ENCODE measurements around the gene CDK5R2.
"Not testable (repeated sequence)": the region's sequence is repeated elsewhere in the genome, so short reads cannot be mapped to it uniquely, and the experiment has no call there.

The CDK5R2 gene

GRCh38 chr2:218959141-218959731 lies at the start of gene CDK5R2:
TSS of gene CDK5R2 (plus strand) at chr2:218959666. CDS start at chr2:218959821, 155 bp downstream.
- no peak for DNase-seq (ENCODE audit: low spot score)

- DNase-seq (ENCODE audit: low spot score) = no peak
Observed at GRCh38 chr2:218910741-218911140, 48.7 kb upstream of the CDK5R2 start.

DNA sequence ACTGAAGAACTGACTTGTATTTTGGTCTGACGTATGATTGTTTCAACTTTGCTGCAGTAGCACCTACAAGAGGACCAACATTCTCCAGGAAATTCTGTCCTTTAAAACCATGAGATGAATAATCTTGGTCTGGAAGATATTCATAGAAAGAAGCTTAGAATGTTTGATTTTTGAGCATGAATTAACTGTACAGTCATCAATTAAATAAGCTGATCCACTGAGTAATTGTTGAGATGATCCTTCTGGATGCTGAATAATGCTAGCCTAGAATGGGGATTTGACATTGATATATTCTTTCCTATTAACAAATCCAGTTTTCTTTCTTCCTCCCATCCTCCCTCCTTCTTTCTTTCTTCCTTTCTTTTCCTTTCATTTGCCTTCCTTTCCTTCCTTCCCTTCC lies 39.0 kb upstream of the CDK5R2 start:
- no peak for DNase-seq (ENCODE audit: low spot score)

DNA sequence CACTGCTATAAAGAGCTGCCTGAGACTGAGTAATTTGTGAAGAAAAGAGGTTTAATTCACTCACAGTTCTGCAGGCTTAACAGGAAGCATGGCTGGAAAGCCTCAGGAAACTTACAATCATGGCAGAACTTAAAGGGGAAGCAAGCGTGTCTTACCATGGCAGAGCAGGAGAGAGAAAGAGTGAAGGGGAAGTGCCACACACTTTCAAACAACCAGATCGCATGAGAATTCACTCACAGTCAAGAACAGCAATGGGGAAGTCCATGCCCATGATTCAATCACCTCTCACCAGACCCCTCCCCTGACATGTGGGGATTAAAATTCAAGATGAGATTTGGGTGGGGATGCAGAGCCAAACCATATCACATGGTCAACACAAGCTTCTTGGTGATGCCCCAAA lies 34.7 kb upstream of the CDK5R2 start:
- DNase-seq (ENCODE audit: low spot score) = no peak

GRCh38 chr2:218925434-218925833 lies 34.0 kb upstream of the CDK5R2 start:
- DNase-seq (ENCODE audit: low spot score) = no peak

GRCh38 chr2:218927422-218927821 lies 32.0 kb upstream of the CDK5R2 start:
- no peak for DNase-seq (ENCODE audit: low spot score)

- DNase-seq (ENCODE audit: low spot score) = no peak
Observed at GRCh38 chr2:218927876-218928275, 31.6 kb upstream of the CDK5R2 start.

DNA sequence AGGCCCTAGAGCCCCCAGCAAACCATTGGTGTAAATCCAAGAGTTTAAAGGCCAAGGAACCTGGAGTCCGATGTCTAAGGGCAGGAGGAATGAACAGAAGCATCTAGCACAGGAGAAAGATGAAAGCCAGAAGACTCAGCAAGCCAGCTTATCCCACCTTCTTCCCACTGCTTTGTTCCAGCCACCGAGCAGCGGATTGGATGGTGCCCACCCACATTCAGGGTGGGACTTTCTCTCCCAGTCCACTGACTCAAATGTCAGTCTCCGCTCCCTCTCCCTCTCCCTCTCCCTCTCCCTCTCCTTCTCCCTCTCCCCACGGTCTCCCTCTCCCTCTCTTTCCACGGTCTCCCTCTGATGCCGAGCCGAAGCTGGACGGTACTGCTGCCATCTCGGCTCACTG lies 29.0 kb upstream of the CDK5R2 start:
- not testable (repeated sequence) for DNase-seq (ENCODE audit: low spot score)

GRCh38 chr2:218931751-218932150 lies 27.7 kb upstream of the CDK5R2 start:
- DNase-seq (ENCODE audit: low spot score) = not testable (repeated sequence)

- no peak for DNase-seq (ENCODE audit: low spot score)
Observed at GRCh38 chr2:218944759-218945404, 14.6 kb upstream of the CDK5R2 start.

- DNase-seq (ENCODE audit: low spot score) = no peak
Observed at GRCh38 chr2:218946621-218947020, 12.8 kb upstream of the CDK5R2 start.

DNA sequence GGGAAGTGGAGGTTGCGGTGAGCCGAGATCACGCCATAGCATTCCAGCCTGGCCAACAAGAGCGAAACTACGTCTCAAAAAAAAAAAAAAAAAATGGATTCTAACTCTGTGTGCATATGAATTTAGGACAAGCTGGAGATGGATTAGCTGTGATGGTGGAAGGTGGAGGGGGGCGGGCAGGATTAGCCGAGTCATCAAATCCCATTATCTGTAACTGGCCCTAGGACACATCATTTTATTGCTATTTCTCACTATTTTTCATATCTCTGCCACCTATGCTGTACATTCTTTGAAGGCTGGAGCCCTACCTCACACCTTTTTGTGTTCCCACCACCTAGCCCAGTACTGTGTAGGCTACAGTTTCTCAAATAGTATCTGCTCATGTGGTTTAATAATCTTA lies 7.3 kb upstream of the CDK5R2 start:
- no peak for DNase-seq (ENCODE audit: low spot score)

- DNase-seq (ENCODE audit: low spot score) = no peak
Observed at GRCh38 chr2:218953366-218953954, 6.0 kb upstream of the CDK5R2 start.

DNA sequence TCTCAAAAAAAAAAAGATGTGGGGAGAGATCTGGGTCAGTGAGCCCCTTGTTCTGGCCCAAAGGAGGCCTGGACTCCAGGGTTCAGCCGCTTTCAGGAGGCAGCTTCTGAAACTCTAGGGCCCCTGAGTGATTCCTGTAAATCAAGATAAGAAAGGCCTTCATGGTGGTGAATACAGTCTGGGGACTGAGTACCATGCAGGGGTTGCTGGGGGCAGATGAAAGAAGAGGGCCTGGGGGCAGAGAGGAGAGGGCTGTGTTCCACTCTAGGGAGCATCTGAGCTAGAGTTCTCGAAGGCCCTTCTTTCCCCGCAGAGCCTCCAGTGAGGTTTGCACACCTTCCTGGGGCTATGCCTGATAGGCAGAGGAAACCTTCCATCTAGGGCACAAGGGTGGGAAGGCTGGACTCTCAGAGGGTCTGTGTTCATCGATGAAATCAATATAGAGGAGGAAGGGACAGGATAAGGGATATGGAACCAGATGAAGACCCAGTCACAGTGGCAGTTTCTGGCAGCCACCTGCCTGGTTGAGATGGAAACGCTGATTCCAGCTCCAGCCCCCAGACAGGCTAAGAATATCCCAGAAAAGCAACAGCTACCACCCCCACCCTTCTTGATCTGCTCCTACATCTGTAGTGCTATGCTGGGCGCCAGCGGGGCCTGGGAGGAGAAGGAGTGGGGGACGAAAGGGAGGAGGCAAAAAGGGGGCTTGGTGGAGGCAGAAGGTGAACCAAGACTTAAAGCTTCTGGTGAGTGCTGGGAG lies 4.7 kb upstream of the CDK5R2 start:
- no peak for DNase-seq (ENCODE audit: low spot score)

- no peak for DNase-seq (ENCODE audit: low spot score)
Observed at GRCh38 chr2:218956039-218956438, 3.4 kb upstream of the CDK5R2 start.

DNA sequence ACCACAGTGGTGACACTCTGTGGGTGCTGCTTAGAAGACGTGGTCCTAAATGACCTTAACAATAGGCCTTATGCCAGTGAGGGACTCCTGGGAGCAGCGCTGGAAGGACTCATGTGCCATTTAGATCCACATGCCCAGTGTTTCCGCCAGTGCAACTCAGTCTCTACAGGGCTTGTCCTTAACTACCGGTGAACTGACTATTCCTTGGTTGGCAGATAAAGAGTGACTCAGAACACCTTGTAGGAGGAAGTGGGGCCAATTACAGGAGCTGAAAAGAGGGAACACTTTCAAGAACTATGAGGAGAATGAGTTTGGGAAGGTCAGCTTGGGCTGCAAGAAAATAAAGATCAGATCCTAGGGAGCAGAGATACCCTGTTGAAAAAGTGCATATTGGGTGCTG lies 1.8 kb upstream of the CDK5R2 start:
- DNase-seq (ENCODE audit: low spot score) = no peak

DNA sequence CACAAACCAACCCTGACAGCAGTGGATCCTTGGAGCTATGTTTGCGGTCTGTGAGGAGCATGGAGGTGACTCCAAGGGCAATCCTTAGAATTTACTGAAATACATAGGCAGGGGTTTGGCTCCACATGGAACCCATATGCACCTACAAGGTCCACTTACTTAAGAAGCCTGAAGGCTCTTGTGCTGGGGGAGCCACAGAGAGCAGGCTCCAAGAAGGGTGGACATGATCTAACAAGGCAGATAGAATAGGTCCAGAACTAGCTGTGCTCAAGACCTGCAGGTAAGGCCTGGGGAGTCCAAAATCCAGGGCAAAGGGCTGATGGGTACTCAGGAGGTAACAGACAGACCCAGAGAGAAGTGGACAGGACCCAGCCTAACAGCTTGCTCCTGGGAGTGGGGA lies 1.2 kb upstream of the CDK5R2 start:
- no peak for DNase-seq (ENCODE audit: low spot score)

DNA sequence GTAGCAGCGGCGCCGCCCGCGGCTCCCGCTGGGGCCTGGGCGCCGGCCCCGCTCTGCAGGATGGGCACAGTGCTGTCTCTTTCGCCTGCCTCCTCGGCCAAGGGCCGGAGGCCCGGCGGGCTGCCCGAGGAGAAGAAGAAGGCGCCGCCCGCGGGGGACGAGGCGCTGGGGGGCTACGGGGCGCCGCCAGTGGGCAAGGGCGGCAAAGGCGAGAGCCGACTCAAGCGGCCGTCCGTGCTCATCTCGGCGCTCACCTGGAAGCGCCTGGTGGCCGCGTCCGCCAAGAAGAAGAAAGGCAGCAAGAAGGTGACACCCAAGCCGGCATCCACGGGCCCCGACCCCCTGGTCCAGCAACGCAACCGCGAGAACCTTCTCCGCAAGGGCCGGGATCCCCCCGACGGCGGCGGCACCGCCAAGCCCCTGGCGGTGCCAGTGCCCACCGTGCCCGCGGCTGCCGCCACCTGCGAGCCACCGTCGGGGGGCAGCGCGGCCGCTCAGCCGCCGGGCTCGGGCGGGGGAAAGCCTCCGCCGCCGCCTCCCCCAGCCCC lies 369 bp downstream of the CDK5R2 start:
- DNase-seq (ENCODE audit: low spot score) = no peak

DNA sequence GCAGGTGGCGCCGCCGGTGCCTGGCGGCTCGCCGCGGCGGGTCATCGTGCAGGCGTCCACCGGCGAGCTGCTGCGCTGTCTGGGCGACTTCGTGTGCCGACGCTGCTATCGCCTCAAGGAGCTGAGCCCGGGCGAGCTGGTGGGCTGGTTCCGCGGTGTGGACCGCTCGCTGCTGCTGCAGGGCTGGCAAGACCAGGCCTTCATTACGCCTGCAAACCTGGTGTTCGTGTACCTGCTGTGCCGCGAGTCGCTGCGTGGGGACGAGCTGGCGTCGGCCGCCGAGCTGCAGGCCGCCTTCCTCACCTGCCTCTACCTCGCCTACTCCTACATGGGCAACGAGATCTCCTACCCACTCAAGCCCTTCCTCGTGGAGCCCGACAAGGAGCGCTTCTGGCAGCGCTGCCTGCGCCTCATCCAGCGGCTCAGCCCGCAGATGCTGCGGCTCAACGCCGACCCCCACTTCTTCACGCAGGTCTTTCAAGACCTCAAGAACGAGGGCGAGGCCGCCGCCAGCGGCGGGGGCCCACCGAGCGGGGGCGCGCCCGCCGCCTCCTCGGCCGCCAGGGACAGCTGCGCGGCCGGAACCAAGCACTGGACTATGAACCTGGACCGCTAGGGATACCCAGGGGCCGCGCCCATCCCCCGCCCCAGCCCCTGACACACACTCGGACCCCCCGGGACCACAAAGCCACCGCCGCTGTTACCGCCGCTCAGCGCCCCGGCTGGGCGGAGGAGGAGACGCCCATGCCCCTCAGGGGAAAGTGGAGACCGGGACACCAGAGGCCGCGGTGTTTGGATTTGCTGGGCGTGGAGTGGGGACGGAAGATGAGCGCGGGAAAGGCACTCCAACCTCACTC lies 1.1 kb downstream of the CDK5R2 start:
- no peak for DNase-seq (ENCODE audit: low spot score)

DNA sequence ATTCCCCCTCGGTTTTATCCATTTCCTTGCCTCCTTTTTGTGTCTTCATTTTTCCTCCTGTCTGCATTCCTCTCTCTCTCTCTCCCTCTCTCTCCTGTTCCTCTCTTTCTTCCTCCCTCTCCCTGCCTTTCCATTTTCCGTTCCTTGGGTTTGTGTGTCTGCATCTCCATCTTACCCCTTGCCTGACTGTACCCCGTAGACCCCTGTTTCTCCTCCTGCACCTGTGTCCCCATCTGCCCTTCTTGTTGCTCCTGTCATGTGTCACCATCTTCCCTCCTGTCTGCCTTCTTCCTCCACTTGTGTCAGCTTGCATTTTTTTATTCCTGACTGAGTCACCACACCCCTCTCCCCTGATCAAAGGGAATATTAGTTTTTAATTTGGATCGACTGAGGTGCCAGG lies 1.8 kb downstream of the CDK5R2 start:
- no peak for DNase-seq (ENCODE audit: low spot score)

DNA sequence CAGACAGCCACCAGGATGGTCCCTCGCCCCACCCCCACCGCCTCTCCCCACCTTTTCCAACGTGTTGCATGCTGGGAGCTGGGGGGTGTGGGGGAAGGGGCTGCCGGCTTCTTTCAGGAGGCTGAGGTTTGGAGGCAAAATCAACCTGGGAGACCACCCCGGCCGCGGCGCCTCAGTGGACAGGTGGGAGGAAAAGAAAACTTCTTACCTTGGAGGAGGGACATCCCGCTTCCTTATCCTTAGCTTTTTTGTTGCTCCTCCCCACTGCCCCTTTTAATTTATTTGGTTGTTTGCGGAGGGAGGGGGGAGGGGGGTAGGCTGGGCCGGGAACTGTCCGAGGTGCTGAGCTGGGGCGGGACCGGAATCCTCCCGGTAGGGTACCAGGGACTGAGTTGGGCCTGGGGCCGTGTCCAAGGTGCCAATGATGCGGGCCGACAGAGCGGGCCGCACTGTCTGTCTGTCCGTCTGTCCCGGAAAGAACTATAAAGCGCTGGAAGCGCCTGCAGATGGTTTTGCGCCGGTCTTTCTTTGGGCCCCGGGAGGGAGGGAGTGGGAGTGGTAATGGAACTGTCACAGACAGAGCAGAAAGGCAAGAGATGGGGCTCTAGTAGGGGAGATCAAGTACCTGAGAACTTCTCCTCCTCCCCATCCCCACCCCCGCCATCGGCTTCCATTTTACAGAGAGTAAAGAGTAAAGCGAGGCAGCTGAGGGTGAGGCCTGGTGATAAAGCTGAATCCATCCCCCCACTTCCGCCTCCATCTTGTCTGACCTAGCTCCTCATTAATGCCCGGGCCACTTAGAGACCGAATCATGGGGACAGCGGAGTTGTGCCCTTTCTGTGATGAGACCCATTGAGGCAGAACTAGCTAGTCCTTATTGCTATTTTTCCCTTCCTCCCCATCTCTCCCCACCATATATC lies 2.4 kb downstream of the CDK5R2 start:
- DNase-seq (ENCODE audit: low spot score) = no peak
